GM23248 (cell line): ENCODE data around the gene ALS2. TPM values are rescaled to one million over a fixed set of nuclear protein-coding genes. Genes with fewer than 3 reads are reported as not detected.

Source experiments
- DNase-seq: peaks from one replicate; pipeline ENCODE4 v3.0.0-alpha.2; 2015
- H2AFZ ChIP-seq: fragments of 200-600 bp; sonication (generic); 2 replicates; pipeline ENCODE4 v1.6.1; 2016; ENCODE audit warnings: antibody characterized with exemption
- H3F3A ChIP-seq: fragments of 200-600 bp; sonication (generic); 2 replicates; pipeline ENCODE4 v1.6.1; 2016; ENCODE audit warnings: mild to moderate bottlenecking, antibody characterized with exemption, mixed run types; ENCODE audit not compliant: insufficient read depth
- H3K27ac ChIP-seq: fragments of 200-600 bp; sonication (generic); 2 replicates; pipeline ENCODE4 v1.5.1; 2016; ENCODE audit warnings: mild to moderate bottlenecking
- H3K27me3 ChIP-seq: fragments of 200-600 bp; sonication (generic); replicated peaks from 2 replicates; pipeline ENCODE4 v1.6.1; 2016; ENCODE audit warnings: mild to moderate bottlenecking; ENCODE audit not compliant: insufficient read depth
- H3K36me3 ChIP-seq: fragments of 200-600 bp; sonication (generic); 2 replicates; pipeline ENCODE4 v1.6.1; 2016; ENCODE audit warnings: low read depth, mild to moderate bottlenecking
- H3K4me1 ChIP-seq: fragments of 200-600 bp; sonication (generic); 2 replicates; pipeline ENCODE4 v1.6.1; 2016; ENCODE audit warnings: mild to moderate bottlenecking; ENCODE audit not compliant: insufficient read depth
- H3K4me2 ChIP-seq: fragments of 200-600 bp; sonication (generic); one replicate; pipeline ENCODE4 v1.6.1; 2016; ENCODE audit warnings: mild to moderate bottlenecking; ENCODE audit not compliant: unreplicated experiment
- H3K4me3 ChIP-seq: fragments of 200-600 bp; sonication (generic); 2 replicates; pipeline ENCODE4 v1.5.1; 2016; ENCODE audit warnings: mild to moderate bottlenecking
- H3K79me2 ChIP-seq: fragments of 200-600 bp; sonication (generic); 2 replicates; pipeline ENCODE4 v1.6.1; 2016; ENCODE audit warnings: mild to moderate bottlenecking; ENCODE audit not compliant: insufficient read depth
- H3K9ac ChIP-seq: fragments of 200-600 bp; sonication (generic); 2 replicates; pipeline ENCODE4 v1.6.1; 2016; ENCODE audit warnings: mild to moderate bottlenecking
- H3K9me2 ChIP-seq: fragments of 200-600 bp; sonication (generic); 2 replicates; pipeline ENCODE4 v1.6.1; 2016; ENCODE audit warnings: mixed run types, mild to moderate bottlenecking, moderate library complexity; ENCODE audit not compliant: insufficient read depth
- H3K9me3 ChIP-seq: fragments of 200-600 bp; sonication (generic); one replicate; pipeline ENCODE4 v1.6.1; 2017; ENCODE audit warnings: low read depth
- H4K20me1 ChIP-seq: fragments of 200-600 bp; sonication (generic); 2 replicates; pipeline ENCODE4 v1.6.0; 2016; ENCODE audit not compliant: insufficient read depth
- EZH2 ChIP-seq: fragments of 200-600 bp; sonication (generic); IDR thresholded peaks from 2 replicates; pipeline ENCODE4 v1.6.1; 2018; ENCODE audit warnings: antibody characterized with exemption, mild to moderate bottlenecking; ENCODE audit not compliant: insufficient read depth, poor library complexity, severe bottlenecking
- EZH2phosphoT487 ChIP-seq: fragments of 200-600 bp; sonication (generic); IDR thresholded peaks from 2 replicates; pipeline ENCODE4 v1.6.1; 2018; ENCODE audit warnings: antibody characterized with exemption, moderate library complexity, mild to moderate bottlenecking, low read depth; ENCODE audit not compliant: insufficient read depth
- WGBS, 2 experiments: methylation state at CpG; one replicate each; pipeline ENCODE4 v1.1.6; 2015 to 2017; ENCODE audit warnings: low lambda C conversion rate in 2 of 2, low coverage in 1 of 2; ENCODE audit errors: missing lambda C conversion rate in 2 of 2; 5-methylcytosine and 5-hydroxymethylcytosine counted together
- in situ Hi-C: fragments of 300-500 bp; cut with MboI; formaldehyde crosslinking; loops from 2 replicates; pipeline ENCODE4 v1.15.0; 2020
- polyA plus RNA-seq: library from polyadenylated mRNA; unstranded; fragments of >200 nt; fragmentation: Nextera tagmentation; extraction: Ambion mirVana; gene quantifications from 2 replicates; pipeline ENCODE4 v1.2.1, GENCODE V29; 2016
- total RNA-seq: library from RNA; depleted of rRNA; stranded (reverse); fragments of >200 nt; shearing (Covaris generic); gene quantifications from 2 replicates; pipeline ENCODE4 v1.2.3, GENCODE V29; 2014

Gene ALS2
- total and polyA plus RNA-seq, 2 experiments from 2014 or later = 9.5 to 17.3 TPM

GRCh38 chr2:201712726-201713125, 68.0 kb downstream of the ALS2 start:
- H3K4me3 ChIP-seq = no peak overlapping the region
- H3K36me3 ChIP-seq = peaks cover 58% of the 10 kb centered on the region
- TF ChIP-seq EZH2phosphoT487 (no peak), EZH2 (no peak)
- H3K9me3 ChIP-seq = no peaks in the 10 kb centered on the region
- WGBS, 2 experiments = 95 to 100% methylated on average over 1 of the region's 1 CpG
- H3F3A ChIP-seq = peaks cover 9% of the 10 kb centered on the region
- no peak for DNase-seq
- no peaks in the 10 kb centered on the region for H3K4me1 ChIP-seq
- H3K9ac ChIP-seq = no peak overlapping the region
- H4K20me1 ChIP-seq = no peaks in the 10 kb centered on the region
- in situ Hi-C loops = no loop called here
- no peaks in the 10 kb centered on the region for H3K27me3 ChIP-seq
- no peak overlapping the region for H2AFZ ChIP-seq
- no peak overlapping the region for H3K27ac ChIP-seq
- H3K4me2 ChIP-seq = no peak overlapping the region
- no peaks in the 10 kb centered on the region for H3K9me2 ChIP-seq
- no peaks in the 10 kb centered on the region for H3K79me2 ChIP-seq

DNA sequence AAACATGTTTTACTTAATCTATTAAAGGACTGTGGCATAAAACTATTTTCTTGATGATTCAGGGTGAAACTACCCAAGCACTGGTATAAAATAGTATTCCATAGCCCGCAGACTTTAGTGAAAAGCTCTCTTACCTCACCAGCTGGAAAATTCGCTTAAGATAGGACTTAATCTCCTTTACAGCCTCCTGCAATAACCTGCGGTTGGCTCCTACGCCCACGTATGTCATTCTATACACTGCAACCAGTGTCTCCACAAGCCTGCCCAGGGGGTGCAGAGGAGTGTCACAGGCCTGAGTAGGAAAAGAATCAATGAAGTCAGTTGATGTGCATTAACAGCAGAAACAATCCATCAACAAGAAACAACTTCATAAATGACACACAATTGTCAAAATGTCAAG, 71.0 kb downstream of the ALS2 start:
- no peak for DNase-seq
- Histone ChIP-seq H3F3A (peaks cover 17% of the 10 kb centered on the region), H3K9me2 (no peaks in the 10 kb centered on the region), H2AFZ (no peak overlapping the region), H3K4me2 (no peak overlapping the region), H4K20me1 (no peaks in the 10 kb centered on the region), H3K4me3 (no peak overlapping the region), H3K9ac (no peak overlapping the region), H3K79me2 (no peaks in the 10 kb centered on the region), H3K27ac (no peak overlapping the region), H3K4me1 (peaks cover 3% of the 10 kb centered on the region; the same call in 1 of the 2 replicates), H3K9me3 (no peaks in the 10 kb centered on the region), H3K36me3 (peaks cover 67% of the 10 kb centered on the region), H3K27me3 (no peaks in the 10 kb centered on the region)
- WGBS, 2 experiments = 97 to 98% methylated on average over 5 of the region's 5 CpGs
- in situ Hi-C loops = no loop called here
- TF ChIP-seq EZH2phosphoT487 (no peak), EZH2 (no peak)

- Histone ChIP-seq H3F3A (peaks cover 21% of the 10 kb centered on the region), H3K27ac (no peak overlapping the region), H3K4me1 (peaks cover 3% of the 10 kb centered on the region; the same call in 1 of the 2 replicates), H3K36me3 (peaks cover 67% of the 10 kb centered on the region), H3K9me2 (no peaks in the 10 kb centered on the region), H3K79me2 (no peaks in the 10 kb centered on the region), H3K27me3 (no peaks in the 10 kb centered on the region), H2AFZ (no peak overlapping the region), H3K9me3 (no peaks in the 10 kb centered on the region), H4K20me1 (no peaks in the 10 kb centered on the region), H3K4me2 (no peak overlapping the region), H3K9ac (no peak overlapping the region), H3K4me3 (no peak overlapping the region)
- in situ Hi-C loops = no loop called here
- 25 to 26% methylated on average over 2 of the region's 2 CpGs for WGBS, 2 experiments
- DNase-seq = peak; percentile 16
- TF ChIP-seq EZH2 = no peak
These were observed 71.7 kb downstream of the ALS2 start for GRCh38 chr2:201709049-201709448.

DNA sequence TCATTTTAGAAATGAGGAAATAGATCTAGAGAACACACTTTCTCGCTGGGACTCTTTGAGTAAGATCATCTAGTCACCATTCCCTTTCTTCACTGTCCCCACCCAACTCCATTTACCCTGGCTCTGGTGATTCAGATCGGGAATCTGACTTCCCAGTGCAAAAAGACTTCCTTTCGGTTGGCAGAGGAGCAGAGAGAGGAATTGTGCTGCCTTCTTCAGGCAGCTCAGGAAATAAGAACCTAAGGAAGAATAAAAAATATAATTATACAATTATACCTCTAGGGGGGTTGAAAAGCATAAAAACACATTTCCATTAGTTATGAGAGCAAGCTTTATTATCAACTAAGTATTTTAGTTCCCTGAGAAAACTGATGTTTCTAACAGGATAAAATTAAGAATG, 73.0 kb downstream of the ALS2 start:
- no peak for TF ChIP-seq EZH2
- no peak for TF ChIP-seq EZH2phosphoT487
- DNase-seq = peak; percentile 84
- no peak overlapping the region for H3K4me2 ChIP-seq
- in situ Hi-C loops = no loop called here
- no peaks in the 10 kb centered on the region for H3K27me3 ChIP-seq
- peak overlapping the region; percentile 24 for H3K27ac ChIP-seq
- 0 out of 2 replicates have a peak overlapping the region, but pooled peaks have one; percentile 22 for H2AFZ ChIP-seq
- H3K9ac ChIP-seq = no peak overlapping the region
- peaks cover 70% of the 10 kb centered on the region for H3K36me3 ChIP-seq
- no peak overlapping the region for H3K4me3 ChIP-seq
- H3K4me1 ChIP-seq = peaks cover 3% of the 10 kb centered on the region; the same call in 1 of the 2 replicates
- H3K9me2 ChIP-seq = no peaks in the 10 kb centered on the region
- no peaks in the 10 kb centered on the region for H4K20me1 ChIP-seq
- peaks cover 21% of the 10 kb centered on the region for H3F3A ChIP-seq
- H3K79me2 ChIP-seq = no peaks in the 10 kb centered on the region
- H3K9me3 ChIP-seq = no peaks in the 10 kb centered on the region
- 32 to 33% methylated on average over 3 of the region's 3 CpGs for WGBS, 2 experiments

- WGBS, 2 experiments = 94 to 100% methylated on average over 1 of the region's 1 CpG
- H3K4me3 ChIP-seq = no peak overlapping the region
- in situ Hi-C loops = no loop called here
- no peak overlapping the region for H3K4me2 ChIP-seq
- H3K79me2 ChIP-seq = no peaks in the 10 kb centered on the region
- TF ChIP-seq EZH2phosphoT487 (no peak), EZH2 (no peak)
- peaks cover 71% of the 10 kb centered on the region for H3K36me3 ChIP-seq
- no peaks in the 10 kb centered on the region for H3K9me3 ChIP-seq
- no peaks in the 10 kb centered on the region for H4K20me1 ChIP-seq
- H3K9me2 ChIP-seq = no peaks in the 10 kb centered on the region
- no peak for DNase-seq
- H3K9ac ChIP-seq = no peak overlapping the region
- peaks cover 21% of the 10 kb centered on the region for H3F3A ChIP-seq
- H3K4me1 ChIP-seq = peaks cover 3% of the 10 kb centered on the region; the same call in 1 of the 2 replicates
- no peak overlapping the region for H2AFZ ChIP-seq
- H3K27me3 ChIP-seq = no peaks in the 10 kb centered on the region
- peak overlapping the region; percentile 24 for H3K27ac ChIP-seq
These were observed 73.6 kb downstream of the ALS2 start for GRCh38 chr2:201707142-201707541.
